Stimulated activated naive CD8-positive, alpha-beta T cell treated with anti-CD3 and anti-CD28 coated beads, Interleukin-15, amount 100 ng/mL, for 72 hours (primary cell): ENCODE measurements around the gene TFAP2E.

ENCODE experiments used
- ATAC-seq: fragments of 150-1000 bp; cut with Tn5 transposase; 2 replicates; pipeline ENCODE4 v1.10.0; 2021; ENCODE audit warnings: mild to moderate bottlenecking, moderate library complexity
- DNase-seq, 2 donors: peaks; one replicate each; pipeline ENCODE4 v3.0.0; 2021 to 2022
- H3K27ac Mint-ChIP-seq, 2 donors: one replicate each; pipeline ENCODE4 v1.8.0; 2022; ENCODE audit warnings: mild to moderate bottlenecking in 2 of 2, mixed read lengths in 2 of 2, moderate library complexity in 2 of 2
- H3K27me3 Mint-ChIP-seq: one replicate; pipeline ENCODE4 v1.8.0; 2022; ENCODE audit warnings: mixed read lengths
- H3K4me1 Mint-ChIP-seq: one replicate; pipeline ENCODE4 v1.8.0; 2022; ENCODE audit warnings: mild to moderate bottlenecking, mixed read lengths
- H3K4me3 Mint-ChIP-seq, 2 donors: one replicate each; pipeline ENCODE4 v1.8.0; 2022; ENCODE audit warnings: mild to moderate bottlenecking in 2 of 2, mixed read lengths in 2 of 2, moderate library complexity in 1 of 2
- H3K9me3 Mint-ChIP-seq, 2 donors: one replicate each; pipeline ENCODE4 v1.8.0; 2022; ENCODE audit warnings: mixed read lengths in 2 of 2

TFAP2E gene

GRCh38 chr1:35554266-35555211 lies 18.6 kb upstream of the TFAP2E start:
- Mint-ChIP-seq H3K4me1 (peaks cover 50% of the 10 kb centered on the region), H3K9me3 (no peaks in the 10 kb centered on the region), H3K4me3 (no peak overlapping the region), H3K27ac (peak overlapping the region; percentile 15 to 40), H3K27me3 (no peaks in the 10 kb centered on the region)
- ATAC-seq = no peak
- DNase-seq = no peak

DNA sequence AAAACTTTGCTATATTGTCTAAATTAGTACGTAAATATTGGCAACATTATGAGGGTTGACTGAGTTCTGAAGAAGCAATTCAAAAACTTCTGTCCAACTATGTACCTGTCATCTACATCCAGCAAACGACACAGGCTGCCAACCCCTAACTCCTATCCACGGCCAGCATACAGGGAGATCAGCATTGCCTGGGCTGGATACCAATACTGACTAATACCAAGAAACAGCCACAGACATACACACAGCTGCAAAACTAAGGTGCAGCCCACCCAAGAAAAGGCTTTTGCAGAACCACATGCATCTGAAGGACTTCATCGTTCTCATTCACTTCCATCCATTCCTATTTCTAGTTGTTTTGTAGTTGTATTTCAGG lies 17.9 kb upstream of the TFAP2E start:
- DNase-seq = no peak
- H3K9me3 Mint-ChIP-seq = no peaks in the 10 kb centered on the region
- H3K27me3 Mint-ChIP-seq = no peaks in the 10 kb centered on the region
- H3K4me1 Mint-ChIP-seq = peaks cover 54% of the 10 kb centered on the region
- H3K27ac Mint-ChIP-seq = peak overlapping the region in 1 of 2 donors; percentile 23
- peak overlapping the region in 1 of 2 donors; percentile 6 for H3K4me3 Mint-ChIP-seq
- ATAC-seq = no peak

GRCh38 chr1:35555601-35556477 lies 17.3 kb upstream of the TFAP2E start:
- ATAC-seq (no peak), DNase-seq (no peak)
- Mint-ChIP-seq H3K4me3 (peak overlapping the region; percentile 99 to 100), H3K4me1 (peaks cover 61% of the 10 kb centered on the region), H3K27ac (peak overlapping the region; percentile 23 to 91), H3K9me3 (no peaks in the 10 kb centered on the region), H3K27me3 (no peaks in the 10 kb centered on the region)

- no peak for DNase-seq
- Mint-ChIP-seq H3K27me3 (no peaks in the 10 kb centered on the region), H3K27ac (peak overlapping the region; percentile 91 to 99), H3K4me3 (peak overlapping the region; percentile 99 to 100), H3K4me1 (peaks cover 68% of the 10 kb centered on the region), H3K9me3 (no peaks in the 10 kb centered on the region)
- ATAC-seq = peak; percentile 10
Observed at GRCh38 chr1:35556484-35557117, 16.5 kb upstream of the TFAP2E start.

GRCh38 chr1:35557118-35557610 lies 15.9 kb upstream of the TFAP2E start, which contains the start of gene KIAA0319L:
TSS of gene KIAA0319L (minus strand) at chr1:35557403. CDS start at chr1:35554491, 2,912 bp downstream.
- Mint-ChIP-seq H3K27me3 (no peaks in the 10 kb centered on the region), H3K9me3 (no peaks in the 10 kb centered on the region), H3K4me1 (peaks cover 70% of the 10 kb centered on the region), H3K27ac (peak within 1 kb of the TSS; percentile 96 to 99), H3K4me3 (peak within 1 kb of the TSS; percentile 99 to 100)
- ATAC-seq (peak; percentile 84), DNase-seq (no peak)

DNA sequence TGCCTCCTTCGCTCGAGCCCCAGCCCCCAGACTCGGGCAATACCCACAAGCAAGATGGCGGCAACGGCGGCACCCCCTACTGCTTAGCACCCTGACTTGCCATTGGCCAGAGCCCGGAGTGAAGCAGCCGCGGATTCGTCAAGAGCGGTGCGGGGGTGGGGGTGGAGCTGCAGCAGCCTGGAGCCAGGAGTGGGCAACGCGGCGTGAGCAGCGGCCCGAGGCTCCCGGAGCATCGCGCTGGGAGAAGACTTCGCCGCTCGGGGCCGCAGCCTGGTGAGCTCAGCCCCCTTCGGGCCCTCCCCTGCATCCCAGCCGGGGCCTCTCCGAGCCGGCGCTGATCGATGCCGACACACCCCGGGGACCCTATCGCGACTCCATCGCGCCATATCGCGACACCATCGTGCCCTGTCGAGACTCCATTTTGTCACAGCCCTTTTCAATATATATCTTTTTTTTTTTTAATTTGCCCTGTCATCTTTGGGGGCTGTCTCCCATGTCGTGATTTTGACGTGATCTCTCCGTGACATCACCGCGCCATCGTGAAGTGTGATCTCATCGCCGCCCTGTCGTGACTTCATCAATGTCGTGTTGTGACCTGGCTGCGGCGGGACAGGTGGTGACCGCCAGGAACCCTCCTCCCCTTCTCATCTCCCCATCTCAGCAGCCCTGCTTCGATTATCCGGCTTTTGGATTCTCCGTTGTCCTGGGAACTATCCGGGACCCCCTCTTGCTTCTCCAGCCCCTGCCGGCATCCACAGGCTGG lies 15.3 kb upstream of the TFAP2E start, which contains the start of gene NCDN:
Gene NCDN (plus strand): TSS at position 189 of the 763 bp plus-strand sequence. CDS start 392 bp downstream, at position 581.
- Mint-ChIP-seq H3K4me3 (peak within 1 kb of the TSS; percentile 99 to 100), H3K4me1 (peaks cover 71% of the 10 kb centered on the region), H3K27me3 (no peaks in the 10 kb centered on the region), H3K9me3 (no peaks in the 10 kb centered on the region), H3K27ac (peak within 1 kb of the TSS; percentile 96 to 99)
- DNase-seq = peak; percentile 97
- peak; percentile 96 for ATAC-seq

DNA sequence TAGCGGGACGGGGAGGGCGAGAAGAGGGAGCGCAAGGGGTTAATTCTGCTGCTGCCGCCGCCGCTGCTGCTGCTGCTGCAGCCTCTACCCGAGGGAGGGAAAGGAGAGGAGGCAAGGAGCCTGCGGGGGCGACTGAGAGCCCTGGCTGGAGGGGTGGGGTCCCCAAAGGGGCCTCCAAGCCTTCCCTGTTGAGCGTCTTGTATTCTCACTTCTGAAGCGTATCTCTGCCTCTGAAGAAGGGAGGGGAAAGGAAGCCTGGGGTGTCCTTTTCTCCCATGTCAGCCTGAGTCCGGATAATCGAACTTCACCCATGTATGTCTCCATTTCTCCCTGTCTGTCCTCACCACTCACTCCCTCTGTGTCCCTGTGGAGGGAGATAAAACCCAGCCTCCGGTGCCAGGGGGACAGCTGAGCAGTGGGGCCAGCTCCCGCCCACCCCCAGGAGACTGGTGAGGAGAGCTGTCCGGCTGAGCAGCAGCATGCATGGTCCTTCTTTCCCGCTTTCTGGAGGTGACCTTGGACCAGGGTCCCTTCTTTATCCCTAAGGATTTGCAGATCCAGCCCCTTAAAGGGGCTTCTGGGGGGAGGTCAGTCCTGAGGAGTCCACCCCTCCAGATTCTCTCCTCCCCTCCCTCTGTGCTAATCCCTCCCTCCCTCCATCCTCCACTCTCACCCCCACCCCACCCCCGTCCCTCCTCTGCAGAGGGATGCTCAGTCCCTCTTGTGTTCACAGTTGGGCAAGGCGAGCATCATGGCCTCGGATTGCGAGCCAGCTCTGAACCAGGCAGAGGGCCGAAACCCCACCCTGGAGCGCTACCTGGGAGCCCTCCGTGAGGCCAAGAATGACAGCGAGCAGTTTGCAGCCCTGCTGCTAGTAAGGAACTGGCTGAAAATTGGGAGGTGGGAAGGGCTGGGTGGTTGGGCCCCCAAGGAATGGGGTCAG lies 14.5 kb upstream of the TFAP2E start:
- Mint-ChIP-seq H3K4me3 (peak overlapping the region; percentile 99 to 100), H3K27me3 (no peaks in the 10 kb centered on the region), H3K27ac (peak overlapping the region; percentile 96 to 99), H3K4me1 (peaks cover 71% of the 10 kb centered on the region), H3K9me3 (no peaks in the 10 kb centered on the region)
- no peak for ATAC-seq
- no peak for DNase-seq

DNA sequence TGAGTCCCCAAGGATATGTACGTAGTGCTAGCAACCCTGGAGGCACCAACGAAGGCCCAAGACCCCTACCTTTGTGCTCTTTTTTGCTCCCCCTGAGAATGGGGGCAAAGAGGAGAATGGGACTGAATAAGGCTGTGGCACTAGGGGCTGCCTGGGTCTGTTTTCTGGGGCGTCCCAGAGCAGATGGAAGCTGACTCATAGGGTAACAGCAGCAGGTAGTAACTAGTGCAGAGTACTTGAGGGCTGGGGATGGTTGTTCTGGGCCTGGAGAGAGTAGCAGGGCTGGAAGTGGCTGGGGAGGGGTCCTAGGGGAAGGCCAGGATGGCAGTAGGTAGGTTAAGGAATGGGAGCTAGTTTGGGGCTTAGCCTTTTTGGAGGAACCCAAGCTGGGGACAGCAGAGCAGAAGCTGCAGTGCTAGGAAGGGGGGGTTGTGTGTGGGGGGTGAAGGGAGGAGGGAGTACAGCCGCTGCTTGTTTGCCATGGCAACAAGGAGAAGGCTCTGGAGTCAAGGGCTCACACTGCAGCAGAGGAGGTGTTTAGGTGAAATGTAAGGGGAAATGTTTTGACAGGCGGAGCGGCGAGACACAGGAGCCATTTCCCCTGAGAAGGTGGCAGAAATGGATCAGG lies 13.7 kb upstream of the TFAP2E start:
- no peaks in the 10 kb centered on the region for H3K9me3 Mint-ChIP-seq
- peak overlapping the region; percentile 0 to 12 for H3K4me3 Mint-ChIP-seq
- H3K27me3 Mint-ChIP-seq = no peaks in the 10 kb centered on the region
- DNase-seq (no peak), ATAC-seq (no peak)
- peak overlapping the region in 1 of 2 donors; percentile 13 for H3K27ac Mint-ChIP-seq
- peaks cover 73% of the 10 kb centered on the region for H3K4me1 Mint-ChIP-seq

GRCh38 chr1:35560256-35561225 lies 12.6 kb upstream of the TFAP2E start:
- H3K27ac Mint-ChIP-seq = no peak overlapping the region
- peaks cover 67% of the 10 kb centered on the region for H3K4me1 Mint-ChIP-seq
- no peaks in the 10 kb centered on the region for H3K27me3 Mint-ChIP-seq
- H3K9me3 Mint-ChIP-seq = no peaks in the 10 kb centered on the region
- no peak for ATAC-seq
- H3K4me3 Mint-ChIP-seq = no peak overlapping the region
- no peak for DNase-seq

- Mint-ChIP-seq H3K27ac (no peak overlapping the region), H3K9me3 (no peaks in the 10 kb centered on the region), H3K4me3 (no peak overlapping the region), H3K4me1 (peaks cover 59% of the 10 kb centered on the region), H3K27me3 (no peaks in the 10 kb centered on the region)
- no peak for ATAC-seq
- DNase-seq = no peak
Observed at GRCh38 chr1:35561297-35561971, 11.7 kb upstream of the TFAP2E start.

GRCh38 chr1:35561972-35562680 lies 11.0 kb upstream of the TFAP2E start:
- Mint-ChIP-seq H3K4me1 (peaks cover 55% of the 10 kb centered on the region), H3K9me3 (no peaks in the 10 kb centered on the region), H3K27ac (peak overlapping the region in 1 of 2 donors; percentile 9), H3K4me3 (no peak overlapping the region), H3K27me3 (no peaks in the 10 kb centered on the region)
- ATAC-seq (no peak), DNase-seq (no peak)
